ENCODE data around the gene ARRB2. TPM values are rescaled to one million over a fixed set of nuclear protein-coding genes. Genes with fewer than 3 reads are reported as not detected.

The ARRB2 gene
- polyA plus RNA-seq, 1 donor (not counting 4 experiments of a cell fraction or from before 2014, with no cell fraction given): 11.5 TPM

GRCh38 chr17:4748686-4749085, 38.3 kb downstream of the ARRB2 start:
- Histone ChIP-seq H4K20me1 (ENCODE audit: control insufficient read depth, extremely low read depth, insufficient read depth, low read length) (no peaks in the 10 kb centered on the region), H3K9ac (ENCODE audit: control insufficient read depth, extremely low read depth, insufficient read depth, low read length) (no peak overlapping the region), H3K27me3 (ENCODE audit: control insufficient read depth, extremely low read depth, insufficient read depth, low read length) (peaks cover 6% of the 10 kb centered on the region), H3K4me3 (ENCODE audit: control insufficient read depth in 2 of 3, extremely low read depth in 1 of 3, insufficient read depth in 2 of 3, low read depth in 1 of 3, low read length in 3 of 3) (no peak overlapping the region), H3K4me2 (ENCODE audit: control insufficient read depth, extremely low read depth, insufficient read depth, low read depth, low read length) (no peak overlapping the region), H3K4me1 (ENCODE audit: control insufficient read depth, extremely low read depth, insufficient read depth, low read length) (no peaks in the 10 kb centered on the region), H3K36me3 (ENCODE audit: control insufficient read depth in 2 of 2, extremely low read depth in 1 of 2, insufficient read depth in 2 of 2, low read length in 2 of 2) (no peaks in the 10 kb centered on the region), H3K79me2 (ENCODE audit: control insufficient read depth, insufficient read depth, low read length) (no peaks in the 10 kb centered on the region), H3K27ac (ENCODE audit: control insufficient read depth, insufficient read depth, low read length) (no peak overlapping the region), H3K9me1 (ENCODE audit: control insufficient read depth, extremely low read depth, insufficient read depth, low read length) (no peaks in the 10 kb centered on the region), H2AFZ (ENCODE audit: control insufficient read depth, low read length) (no peak overlapping the region), H3K9me3 (ENCODE audit: control insufficient read depth, low read depth, low read length) (no peaks in the 10 kb centered on the region)
- dilution Hi-C loops (cut with MboI; ENCODE audit: extremely low pct_ligation_motif_present, low sequenced_read_pairs): no loop called here
- FAIRE-seq (no peak), DNase-seq (ENCODE audit: low read depth, low spot score) (no peak)
- TF ChIP-seq CTCF (optimal IDR thresholded peaks at IDR 0.05 in 1 of 3, IDR thresholded peaks at IDR 0.05 in 1 of 3, conservative IDR thresholded peaks at IDR 0.05 in 1 of 3; ENCODE audit: extremely low read depth in 1 of 3, insufficient read depth in 2 of 3, low read length in 3 of 3): no peak

GRCh38 chr17:4750606-4751005, 40.2 kb downstream of the ARRB2 start:
- dilution Hi-C loops (cut with MboI; ENCODE audit: extremely low pct_ligation_motif_present, low sequenced_read_pairs): no loop called here

More at GRCh38 chr17:4750606-4751005, 40.2 kb downstream of the ARRB2 start:
- no peaks in the 10 kb centered on the region for H3K9me1 ChIP-seq (ENCODE audit: control insufficient read depth, extremely low read depth, insufficient read depth, low read length)
- no peaks in the 10 kb centered on the region for H3K36me3 ChIP-seq (ENCODE audit: control insufficient read depth in 2 of 2, extremely low read depth in 1 of 2, insufficient read depth in 2 of 2, low read length in 2 of 2)
- H2AFZ ChIP-seq (ENCODE audit: control insufficient read depth, low read length): no peak overlapping the region
- no peak overlapping the region for H3K27ac ChIP-seq (ENCODE audit: control insufficient read depth, insufficient read depth, low read length)
- H3K9ac ChIP-seq (ENCODE audit: control insufficient read depth, extremely low read depth, insufficient read depth, low read length): no peak overlapping the region
- FAIRE-seq (no peak), DNase-seq (ENCODE audit: low read depth, low spot score) (no peak)
- no peaks in the 10 kb centered on the region for H3K9me3 ChIP-seq (ENCODE audit: control insufficient read depth, low read depth, low read length)
- H3K4me3 ChIP-seq (ENCODE audit: control insufficient read depth in 2 of 3, extremely low read depth in 1 of 3, insufficient read depth in 2 of 3, low read depth in 1 of 3, low read length in 3 of 3): no peak overlapping the region
- peaks cover 2% of the 10 kb centered on the region for H3K27me3 ChIP-seq (ENCODE audit: control insufficient read depth, extremely low read depth, insufficient read depth, low read length)
- H3K4me1 ChIP-seq (ENCODE audit: control insufficient read depth, extremely low read depth, insufficient read depth, low read length): no peaks in the 10 kb centered on the region
- H3K4me2 ChIP-seq (ENCODE audit: control insufficient read depth, extremely low read depth, insufficient read depth, low read depth, low read length): no peak overlapping the region
- no peak for TF ChIP-seq EZH2 (IDR thresholded peaks at IDR 0.05; ENCODE audit: low read length)
- no peak for TF ChIP-seq CTCF (optimal IDR thresholded peaks at IDR 0.05 in 1 of 3, IDR thresholded peaks at IDR 0.05 in 1 of 3, conservative IDR thresholded peaks at IDR 0.05 in 1 of 3; ENCODE audit: extremely low read depth in 1 of 3, insufficient read depth in 2 of 3, low read length in 3 of 3)
- H4K20me1 ChIP-seq (ENCODE audit: control insufficient read depth, extremely low read depth, insufficient read depth, low read length): no peaks in the 10 kb centered on the region
- no peaks in the 10 kb centered on the region for H3K79me2 ChIP-seq (ENCODE audit: control insufficient read depth, insufficient read depth, low read length)
